GM12873 (cell line): ENCODE data around the gene SLC16A10.

Source experiments
- TF ChIP-seq, protein P1 (sequence below): IDR thresholded peaks from 2 replicates; pipeline ENCODE4 v1.5.1; 2012; ENCODE audit warnings: low read depth, mild to moderate bottlenecking, moderate library complexity, low read length, control low read depth; ENCODE audit not compliant: insufficient read depth; ENCODE audit errors: missing control alignments

The SLC16A10 gene

DNA sequence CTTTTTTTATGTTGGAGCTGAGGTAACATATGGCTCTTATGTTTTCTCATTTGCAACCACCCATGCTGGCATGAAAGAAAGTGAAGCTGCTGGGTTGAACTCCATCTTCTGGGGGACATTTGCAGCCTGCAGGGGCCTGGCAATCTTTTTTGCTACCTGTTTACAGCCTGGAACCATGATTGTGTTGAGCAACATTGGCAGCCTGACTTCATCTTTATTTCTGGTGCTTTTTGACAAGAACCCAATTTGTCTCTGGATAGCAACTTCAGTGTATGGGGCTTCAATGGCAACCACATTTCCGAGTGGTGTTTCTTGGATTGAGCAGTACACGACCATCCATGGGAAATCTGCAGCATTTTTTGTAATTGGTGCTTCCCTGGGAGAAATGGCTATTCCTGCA lies 179.0 kb downstream of the SLC16A10 start:
- TF ChIP-seq, protein P1, sequence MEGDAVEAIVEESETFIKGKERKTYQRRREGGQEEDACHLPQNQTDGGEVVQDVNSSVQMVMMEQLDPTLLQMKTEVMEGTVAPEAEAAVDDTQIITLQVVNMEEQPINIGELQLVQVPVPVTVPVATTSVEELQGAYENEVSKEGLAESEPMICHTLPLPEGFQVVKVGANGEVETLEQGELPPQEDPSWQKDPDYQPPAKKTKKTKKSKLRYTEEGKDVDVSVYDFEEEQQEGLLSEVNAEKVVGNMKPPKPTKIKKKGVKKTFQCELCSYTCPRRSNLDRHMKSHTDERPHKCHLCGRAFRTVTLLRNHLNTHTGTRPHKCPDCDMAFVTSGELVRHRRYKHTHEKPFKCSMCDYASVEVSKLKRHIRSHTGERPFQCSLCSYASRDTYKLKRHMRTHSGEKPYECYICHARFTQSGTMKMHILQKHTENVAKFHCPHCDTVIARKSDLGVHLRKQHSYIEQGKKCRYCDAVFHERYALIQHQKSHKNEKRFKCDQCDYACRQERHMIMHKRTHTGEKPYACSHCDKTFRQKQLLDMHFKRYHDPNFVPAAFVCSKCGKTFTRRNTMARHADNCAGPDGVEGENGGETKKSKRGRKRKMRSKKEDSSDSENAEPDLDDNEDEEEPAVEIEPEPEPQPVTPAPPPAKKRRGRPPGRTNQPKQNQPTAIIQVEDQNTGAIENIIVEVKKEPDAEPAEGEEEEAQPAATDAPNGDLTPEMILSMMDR = no peak

DNA sequence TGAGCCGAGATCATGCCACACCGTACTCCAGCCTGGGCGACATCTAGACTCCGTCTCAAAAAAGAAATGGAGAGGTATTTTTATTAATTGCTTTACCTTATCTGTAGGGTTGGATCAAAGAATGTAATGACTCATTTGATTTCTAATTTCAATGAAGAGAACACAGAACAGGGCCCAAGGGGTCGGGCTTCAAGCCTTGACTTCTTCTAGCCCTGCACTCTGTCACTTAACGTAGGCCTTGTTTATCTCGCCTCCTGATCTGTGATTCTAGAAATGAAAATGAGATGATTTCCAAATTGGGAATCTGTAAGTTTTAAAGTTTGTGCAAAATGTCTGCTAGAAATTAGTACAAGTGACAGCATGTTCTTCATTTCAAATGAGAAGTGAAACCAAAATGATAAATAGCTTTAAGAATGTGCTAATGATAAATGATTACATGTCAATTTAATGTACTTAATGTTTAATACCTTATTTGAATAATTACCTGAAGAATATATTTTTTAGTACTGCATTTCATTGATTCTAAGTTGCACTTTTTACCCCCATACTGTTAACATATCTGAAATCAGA lies 180.5 kb downstream of the SLC16A10 start:
- TF ChIP-seq, protein P1 = no peak

DNA sequence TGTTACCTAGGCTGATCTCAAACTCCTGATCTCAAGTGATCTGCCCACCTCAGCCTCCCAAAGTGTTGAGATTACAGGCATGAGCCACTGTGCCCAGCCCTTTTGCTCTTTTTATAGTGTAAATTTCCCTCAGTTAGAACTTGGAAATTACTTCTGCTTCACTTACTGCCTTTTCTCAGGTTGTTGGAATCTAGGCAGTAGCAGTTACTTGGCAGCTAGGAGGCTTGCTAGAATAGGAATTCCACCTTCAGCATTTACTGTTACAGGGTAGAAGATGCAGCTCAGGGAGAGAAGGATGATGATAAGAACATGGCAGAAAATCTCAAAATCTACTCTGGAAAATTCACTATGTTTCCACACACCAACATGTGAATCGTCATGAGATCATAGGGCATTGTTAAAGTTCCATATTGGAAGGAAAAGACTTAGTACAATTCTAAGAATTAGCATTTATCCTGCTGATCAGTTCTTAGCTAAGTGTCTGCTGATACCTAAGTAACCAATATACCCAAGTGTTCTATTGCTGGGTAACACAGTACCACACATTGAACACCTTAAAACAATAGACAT lies 182.2 kb downstream of the SLC16A10 start:
- TF ChIP-seq, protein P1 = no peak

DNA sequence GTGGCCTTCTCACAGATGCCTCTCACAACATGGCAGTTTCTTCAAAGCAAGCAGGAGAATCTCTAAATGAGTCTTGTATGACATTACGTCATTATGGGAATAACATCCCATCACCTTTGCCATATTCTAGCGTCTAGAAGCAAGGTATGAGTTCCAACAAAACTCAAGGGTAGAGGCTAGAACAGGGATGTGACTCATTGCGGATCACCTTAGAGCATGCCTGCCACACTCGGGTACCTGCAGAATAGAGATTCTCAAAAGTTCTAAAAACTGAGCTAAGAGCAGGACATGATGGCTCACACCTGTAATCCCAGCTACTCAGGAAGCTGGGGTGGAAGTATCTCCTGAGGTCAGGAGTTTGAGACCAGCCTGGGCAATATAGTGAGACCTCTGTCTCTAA lies 182.8 kb downstream of the SLC16A10 start:
- TF ChIP-seq, protein P1 = no peak

- TF ChIP-seq, protein P1 = no peak
Measured at GRCh38 chr6:111274593-111275217, 187.4 kb downstream of the SLC16A10 start.

DNA sequence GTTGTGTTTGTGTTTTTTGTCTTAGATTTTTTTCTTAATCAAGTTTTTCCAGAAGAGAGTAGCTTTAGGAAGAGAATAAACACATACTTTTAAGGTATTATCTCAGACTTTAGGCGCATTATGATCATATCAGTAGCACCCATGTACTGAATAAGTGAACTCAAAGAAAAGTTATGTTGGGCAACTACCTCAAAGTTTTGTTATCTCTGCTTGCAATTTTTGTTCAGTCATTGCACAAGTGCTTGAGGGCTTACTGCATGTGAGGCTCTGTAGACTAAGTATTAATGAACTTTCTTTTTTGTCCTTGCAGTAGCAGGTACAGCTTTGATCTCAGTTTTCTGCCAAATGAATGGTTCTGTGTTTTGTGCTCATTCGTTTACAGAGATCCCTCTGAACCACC lies 189.0 kb downstream of the SLC16A10 start:
- TF ChIP-seq, protein P1 = no peak

GRCh38 chr6:111276736-111277135 lies 189.4 kb downstream of the SLC16A10 start:
- TF ChIP-seq, protein P1 = no peak
